H7 (cell line): ENCODE measurements around the gene RHBDD2. TPM values are rescaled to one million over a fixed set of nuclear protein-coding genes. Genes with fewer than 3 reads are reported as not detected.

Source experiments
- DNase-seq: peaks from one replicate; pipeline ENCODE4 v3.0.0; 2012
- H3K27me3 ChIP-seq: 2 replicates; pipeline ENCODE4 v1.6.0; 2011; ENCODE audit warnings: mild to moderate bottlenecking, low read length; ENCODE audit not compliant: control insufficient read depth, insufficient read depth
- H3K36me3 ChIP-seq: replicated peaks from 2 replicates; pipeline ENCODE4 v1.5.1; 2011; ENCODE audit warnings: low read length; ENCODE audit not compliant: control insufficient read depth, insufficient read depth
- H3K4me3 ChIP-seq: 2 replicates; pipeline ENCODE4 v1.5.1; 2011; ENCODE audit warnings: low read depth, mild to moderate bottlenecking, control low read depth, low read length, moderate library complexity; ENCODE audit not compliant: insufficient read depth
- total RNA-seq: library from RNA; depleted of rRNA; stranded (reverse); fragments of >200 nt; shearing (Covaris generic); gene quantifications from 2 replicates; pipeline ENCODE4 v1.2.3, GENCODE V29; 2014; rRNA removed

Gene RHBDD2
- total RNA-seq, 1 experiment from 2014 or later = 28.1 TPM

DNA sequence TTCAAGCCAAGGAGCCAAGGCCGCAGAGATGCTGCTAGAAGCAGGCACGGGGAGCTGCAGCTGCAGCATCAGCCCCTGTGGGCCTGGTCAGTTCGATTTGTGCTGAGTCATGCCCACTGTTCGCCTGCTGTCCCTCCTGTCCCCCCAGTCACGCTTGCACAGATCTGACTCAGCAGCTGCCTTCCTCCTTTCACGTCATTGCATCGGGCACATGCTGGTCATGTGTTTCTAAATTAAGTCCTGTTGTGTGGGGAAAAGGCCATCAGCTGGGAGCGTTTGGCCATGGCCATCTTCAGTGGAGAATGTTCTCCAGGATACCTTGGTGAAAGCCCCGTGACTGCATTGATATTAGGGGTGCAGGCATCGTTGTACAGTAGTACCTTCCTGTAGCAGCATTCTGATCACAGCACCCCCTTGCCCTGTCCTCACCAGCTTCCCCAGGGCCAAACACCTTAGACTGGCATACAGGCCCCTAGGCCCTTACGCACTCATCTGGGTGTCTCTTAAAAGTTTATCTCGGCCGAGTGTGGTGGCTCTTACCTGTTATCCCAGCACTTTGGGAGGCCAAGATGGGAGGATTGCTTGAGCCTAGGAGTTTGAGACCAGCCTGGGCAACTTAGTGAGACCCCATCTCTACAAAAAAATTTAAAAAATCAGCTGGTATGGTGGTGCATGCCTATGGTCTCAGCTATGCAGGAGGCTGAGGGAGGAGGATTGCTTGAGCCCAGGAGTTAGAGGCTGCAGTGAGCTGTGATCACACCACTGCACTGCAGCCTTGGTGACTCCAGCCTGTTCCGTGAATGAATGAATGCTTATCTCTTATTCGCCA, 59.3 kb downstream of the RHBDD2 start:
- Histone ChIP-seq H3K36me3 (peaks cover 3% of the 10 kb centered on the region; the same call in 1 of the 2 replicates), H3K27me3 (no peaks in the 10 kb centered on the region), H3K4me3 (no peak overlapping the region)
- no peak for DNase-seq

Other genes with a start within 250 kb of the RHBDD2 start
- 34.6 and 41.2 TPM in 2 replicates for gene HIP1, start 140.1 kb upstream of the RHBDD2 start, total RNA-seq
- gene CCL26, start 106.8 kb upstream of the RHBDD2 start, total RNA-seq = 2.6 and 2.9 TPM in 2 replicates
- gene CCL24, start 65.2 kb upstream of the RHBDD2 start, total RNA-seq = not detected in 2 replicates
- gene POR, start 36.1 kb downstream of the RHBDD2 start, total RNA-seq = 120 and 142 TPM in 2 replicates
- 11.0 and 12.8 TPM in 2 replicates for gene TMEM120A, start 115.6 kb downstream of the RHBDD2 start, total RNA-seq
- gene STYXL1, start 169.0 kb downstream of the RHBDD2 start, total RNA-seq = 53.1 and 68.6 TPM in 2 replicates
- gene MDH2, start 169.1 kb downstream of the RHBDD2 start, total RNA-seq = 206 and 246 TPM in 2 replicates